NT2/D1 (cell line): ENCODE measurements around the gene SLC25A34.

Experiments used
- DNase-seq: peaks from one replicate; pipeline ENCODE4 v3.0.0-alpha.2; 2011; ENCODE audit warnings: low read depth, low spot score
- H3K27me3 ChIP-seq: 2 replicates; pipeline ENCODE4 v1.6.0; 2011; ENCODE audit warnings: mild to moderate bottlenecking; ENCODE audit not compliant: insufficient read length, insufficient read depth
- H3K36me3 ChIP-seq: 2 replicates; pipeline ENCODE4 v1.6.1; 2011; ENCODE audit warnings: mild to moderate bottlenecking, low read length, mixed read lengths; ENCODE audit not compliant: insufficient read depth, insufficient read length
- H3K4me1 ChIP-seq: 2 replicates; pipeline ENCODE4 v1.5.1; 2011; ENCODE audit not compliant: insufficient read depth, insufficient read length
- H3K4me3 ChIP-seq: 2 replicates; pipeline ENCODE4 v1.5.1; 2011; ENCODE audit warnings: low read depth; ENCODE audit not compliant: insufficient read length
- H3K9ac ChIP-seq: 2 replicates; pipeline ENCODE4 v1.6.0; 2011; ENCODE audit warnings: low read depth; ENCODE audit not compliant: insufficient read length
- H3K9me3 ChIP-seq: 2 replicates; pipeline ENCODE4 v1.5.1; 2011; ENCODE audit warnings: mild to moderate bottlenecking, low read length; ENCODE audit not compliant: insufficient read depth
- SUZ12 ChIP-seq: IDR thresholded peaks from 2 replicates; pipeline ENCODE4 v1.6.1; 2011; ENCODE audit not compliant: insufficient read length, insufficient read depth; ENCODE audit errors: extremely low read depth
- YY1 ChIP-seq: IDR thresholded peaks from 2 replicates; pipeline ENCODE4 v1.6.1; 2011; ENCODE audit not compliant: insufficient read length, insufficient read depth
- ZNF274 ChIP-seq: IDR thresholded peaks from 2 replicates; pipeline ENCODE4 v1.6.1; 2011; ENCODE audit warnings: mild to moderate bottlenecking, low read depth, low read length

Gene SLC25A34

DNA sequence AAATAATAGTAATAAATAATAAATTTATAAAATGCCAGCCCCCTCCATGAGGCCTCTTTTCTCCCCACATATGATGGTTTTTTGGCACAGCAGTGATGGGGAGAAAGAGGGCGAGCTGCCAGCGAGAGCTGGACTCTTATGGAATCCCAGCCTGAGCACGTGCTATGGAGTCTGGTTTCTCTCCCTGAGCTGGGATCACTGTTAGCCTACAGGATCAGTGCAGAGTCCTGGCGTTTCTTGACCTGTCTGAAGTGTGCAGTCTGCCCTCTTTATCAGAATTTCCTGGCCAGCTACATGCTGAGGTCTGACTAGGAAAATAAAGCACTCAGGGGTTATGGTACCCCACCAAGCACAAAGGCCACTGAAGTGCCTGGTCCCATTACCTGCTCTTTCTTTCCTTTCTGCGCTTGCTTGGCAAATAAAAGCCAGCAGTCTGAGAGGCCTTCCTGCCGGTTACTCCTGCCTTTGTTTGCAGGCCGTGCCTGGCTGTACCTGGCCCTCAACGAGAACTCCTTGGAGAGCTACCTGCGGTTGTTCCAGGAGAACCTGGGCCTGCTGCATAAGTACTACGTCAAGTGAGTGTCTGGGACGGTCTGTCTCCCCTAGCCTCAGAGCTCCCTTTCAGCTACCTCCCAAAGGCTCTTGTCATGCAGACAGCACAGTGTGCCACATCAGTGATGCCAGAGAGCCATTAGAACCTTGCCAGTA is 18.5 kb upstream of the SLC25A34 start:
- H3K27me3 ChIP-seq, result no peaks in the 10 kb centered on the region
- no peak for TF ChIP-seq ZNF274
- TF ChIP-seq YY1, result no peak
- no peak for TF ChIP-seq SUZ12
- no peaks in the 10 kb centered on the region for H3K9me3 ChIP-seq
- no peak for DNase-seq
- H3K9ac ChIP-seq, result no peak overlapping the region
- no peak overlapping the region for H3K4me3 ChIP-seq
- H3K4me1 ChIP-seq, result peaks cover 4% of the 10 kb centered on the region
- H3K36me3 ChIP-seq, result peaks cover 52% of the 10 kb centered on the region

- Histone ChIP-seq H3K36me3 (peaks cover 55% of the 10 kb centered on the region), H3K27me3 (no peaks in the 10 kb centered on the region), H3K9ac (no peak overlapping the region), H3K4me3 (no peak overlapping the region), H3K4me1 (peaks cover 6% of the 10 kb centered on the region), H3K9me3 (no peaks in the 10 kb centered on the region)
- no peak for DNase-seq
- TF ChIP-seq SUZ12, result no peak
- no peak for TF ChIP-seq YY1
- TF ChIP-seq ZNF274, result no peak
Observed at GRCh38 chr1:15718199-15718601, 17.9 kb upstream of the SLC25A34 start.

GRCh38 chr1:15719381-15720120 is 16.5 kb upstream of the SLC25A34 start:
- Histone ChIP-seq H3K9me3 (no peaks in the 10 kb centered on the region), H3K4me3 (no peak overlapping the region), H3K9ac (no peak overlapping the region), H3K4me1 (peaks cover 6% of the 10 kb centered on the region), H3K27me3 (no peaks in the 10 kb centered on the region), H3K36me3 (peaks cover 57% of the 10 kb centered on the region)
- TF ChIP-seq YY1 (no peak), ZNF274 (no peak), SUZ12 (no peak)
- no peak for DNase-seq

GRCh38 chr1:15720861-15721260 is 15.2 kb upstream of the SLC25A34 start:
- TF ChIP-seq YY1, result no peak
- H3K27me3 ChIP-seq, result no peaks in the 10 kb centered on the region
- peaks cover 8% of the 10 kb centered on the region for H3K4me1 ChIP-seq
- H3K4me3 ChIP-seq, result no peak overlapping the region
- H3K36me3 ChIP-seq, result peaks cover 67% of the 10 kb centered on the region
- no peaks in the 10 kb centered on the region for H3K9me3 ChIP-seq
- no peak for DNase-seq
- H3K9ac ChIP-seq, result no peak overlapping the region

- H3K27me3 ChIP-seq, result no peaks in the 10 kb centered on the region
- peaks cover 8% of the 10 kb centered on the region for H3K4me1 ChIP-seq
- no peak for TF ChIP-seq ZNF274
- no peak for TF ChIP-seq YY1
- no peak overlapping the region for H3K9ac ChIP-seq
- H3K9me3 ChIP-seq, result no peaks in the 10 kb centered on the region
- peaks cover 68% of the 10 kb centered on the region for H3K36me3 ChIP-seq
- H3K4me3 ChIP-seq, result no peak overlapping the region
- DNase-seq, result no peak
Observed at GRCh38 chr1:15722411-15722810, 13.6 kb upstream of the SLC25A34 start.

DNA sequence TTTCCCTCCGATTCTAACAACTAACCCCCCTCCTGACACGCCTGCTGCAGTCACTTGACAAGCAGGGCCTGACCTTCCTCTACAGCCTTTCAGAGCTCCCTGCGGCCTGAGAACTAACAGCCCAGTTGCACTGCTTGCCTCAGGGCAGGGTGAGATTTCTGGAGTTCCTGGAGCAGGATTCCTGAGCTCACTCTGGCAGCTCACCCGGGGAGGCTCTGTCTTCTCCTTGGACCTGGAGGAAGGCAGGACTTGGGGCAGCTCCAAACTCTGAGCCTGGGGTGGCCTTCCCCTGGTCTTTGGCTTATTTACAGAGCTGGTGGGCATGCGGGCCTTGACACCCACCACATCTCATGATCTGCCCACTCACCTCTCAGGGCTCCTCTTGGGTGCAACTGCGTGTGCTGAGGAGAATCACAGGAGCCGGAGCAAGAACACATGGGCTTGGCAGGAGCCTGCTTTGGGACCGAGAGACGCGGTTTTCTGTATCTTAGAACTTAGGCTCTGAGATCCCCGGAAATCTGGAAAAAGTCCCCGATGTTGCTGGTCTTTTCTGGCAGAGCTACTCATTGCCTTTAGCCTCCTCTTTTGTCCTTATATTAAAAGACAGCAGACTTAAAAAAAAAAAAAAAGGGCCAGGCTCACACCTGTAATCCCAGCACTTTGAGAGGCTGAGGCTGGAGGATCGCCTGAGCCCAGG is 13.1 kb upstream of the SLC25A34 start:
- Histone ChIP-seq H3K36me3 (peaks cover 68% of the 10 kb centered on the region), H3K4me1 (peaks cover 8% of the 10 kb centered on the region), H3K9me3 (no peaks in the 10 kb centered on the region), H3K27me3 (no peaks in the 10 kb centered on the region), H3K4me3 (no peak overlapping the region), H3K9ac (no peak overlapping the region)
- TF ChIP-seq ZNF274 (no peak), SUZ12 (no peak)
- DNase-seq, result peak; percentile 9

DNA sequence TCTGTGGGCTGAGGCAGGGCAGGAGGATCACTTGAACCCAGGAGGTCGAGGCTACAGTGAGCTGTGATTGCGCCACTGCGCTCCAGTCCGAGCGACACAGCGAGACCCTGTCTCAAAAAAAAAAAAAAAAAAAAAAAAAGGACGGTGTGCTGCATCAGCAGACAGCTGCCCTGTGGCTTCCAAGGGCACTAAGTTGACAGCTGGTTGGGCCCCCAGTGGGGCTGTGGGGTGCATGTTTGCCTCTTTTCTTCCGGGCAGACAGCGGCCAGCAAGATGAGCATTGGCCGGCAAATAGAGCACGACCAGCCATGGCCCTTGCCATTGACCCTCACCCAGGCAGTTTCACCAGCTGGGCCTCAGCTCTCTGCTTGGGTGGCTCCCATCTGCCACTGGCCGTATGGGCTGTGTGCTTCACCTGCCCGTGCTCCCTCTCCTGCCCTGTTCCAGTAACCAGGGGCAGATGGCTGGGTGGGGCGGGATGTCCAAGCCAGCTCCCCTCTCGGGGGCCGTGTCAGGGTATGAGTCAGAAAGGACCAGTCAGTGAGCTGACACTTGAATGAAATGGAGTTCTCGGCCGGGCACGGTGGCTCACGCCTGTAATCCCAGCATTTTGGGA is 12.3 kb upstream of the SLC25A34 start:
- Histone ChIP-seq H3K36me3 (peaks cover 70% of the 10 kb centered on the region), H3K9me3 (no peaks in the 10 kb centered on the region)
- DNase-seq, result no peak

More for the DNA sequence above, 12.3 kb upstream of the SLC25A34 start:
- Histone ChIP-seq H3K9ac (no peak overlapping the region), H3K27me3 (no peaks in the 10 kb centered on the region), H3K4me1 (peaks cover 6% of the 10 kb centered on the region), H3K4me3 (no peak overlapping the region)
- TF ChIP-seq YY1 (no peak), ZNF274 (no peak), SUZ12 (no peak)
